ENCODE data around the gene FOXA1. TPM values are rescaled to one million over a fixed set of nuclear protein-coding genes. Genes with fewer than 3 reads are reported as not detected.

The FOXA1 gene
- total and polyA plus RNA-seq, 2 of the 8 experiments (the other 6 are each of a cell fraction or from before 2014, with no cell fraction given), result 0.08 to 0.20 TPM

GRCh38 chr14:37579274-37579673 is 15.8 kb downstream of the FOXA1 start:
- H4K8ac ChIP-seq (ENCODE audit: extremely low read depth, insufficient read depth, low read length), result no peak overlapping the region
- 66% methylated on average over 9 of the region's 9 CpGs; no CpG with 5 or more reads in 1 of the 2 experiments for WGBS, 2 experiments (ENCODE audit: extremely low coverage in 1 of 2, insufficient coverage in 1 of 2, insufficient read length in 1 of 2, insufficient replicate concordance in 2 of 2, low coverage in 1 of 2, low lambda C conversion rate in 2 of 2, missing lambda C conversion rate in 1 of 2)
- no peak overlapping the region for H2AK5ac ChIP-seq (ENCODE audit: low read depth, low read length)
- no peak overlapping the region for H2BK12ac ChIP-seq (ENCODE audit: low read depth, low read length)
- H2BK20ac ChIP-seq (ENCODE audit: low read length), result no peak overlapping the region
- no peak overlapping the region for H3K4me2 ChIP-seq (ENCODE audit: insufficient read depth in 1 of 2, low read depth in 2 of 2, low read length in 2 of 2)
- peak overlapping the region in 1 of 4 experiments; percentile 8; a peak in 1 of 7 replicates for H3K9ac ChIP-seq (replicated peaks in 1 of 4; ENCODE audit: extremely low read depth in 1 of 4, low read depth in 3 of 4, low read length in 3 of 4)
- no peak overlapping the region for H3K23ac ChIP-seq (ENCODE audit: insufficient read length)
- no peak overlapping the region for H3K56ac ChIP-seq (replicated peaks; ENCODE audit: insufficient read length, low read depth, low read length)
- H2AFZ ChIP-seq (ENCODE audit: low read length), result no peak overlapping the region
- H3K79me1 ChIP-seq (ENCODE audit: low read depth, low read length), result no peaks in the 10 kb centered on the region
- no peak overlapping the region for H2BK120ac ChIP-seq (replicated peaks; ENCODE audit: low read depth, low read length)
- H3K23me2 ChIP-seq (ENCODE audit: low read depth, low read length), result no peaks in the 10 kb centered on the region; the same call in 1 of the 2 replicates
- no peaks in the 10 kb centered on the region for H3K79me2 ChIP-seq (ENCODE audit: control insufficient read depth in 1 of 2, insufficient read depth in 2 of 2, low read length in 2 of 2)
- no peak overlapping the region for H4K91ac ChIP-seq (replicated peaks; ENCODE audit: insufficient read length, low read length)
- no peaks in the 10 kb centered on the region; a peak in 1 of 8 replicates for H3K36me3 ChIP-seq (ENCODE audit: control insufficient read depth in 2 of 4, insufficient read depth in 4 of 4, low read length in 3 of 4)
- no peak for DNase-seq (ENCODE audit: low read depth in 1 of 2, low spot score in 2 of 2)
- H3K18ac ChIP-seq (ENCODE audit: extremely low read depth, low read length), result no peak overlapping the region
- H3K27ac ChIP-seq (ENCODE audit: low read depth, low read length), result no peak overlapping the region
- H3K14ac ChIP-seq (ENCODE audit: insufficient read length), result no peak overlapping the region
- FAIRE-seq, result no peak
- H3K9me3 ChIP-seq (ENCODE audit: insufficient read depth in 2 of 2, low read depth in 1 of 2, low read length in 1 of 2), result no peaks in the 10 kb centered on the region
- CTCF ChIA-PET (ENCODE audit: partially characterized antibody), result interaction anchor here (0.6 to 1.3 kb wide), 2 partner anchors 12 to 239 kb away, joined by 4 to 5 read pairs; no protein-coding TSS in a partner anchor
- H4K5ac ChIP-seq (ENCODE audit: insufficient read length, low read depth, low read length), result no peak overlapping the region
- H3K4ac ChIP-seq (replicated peaks; ENCODE audit: insufficient read length, low read depth, low read length), result no peak overlapping the region
- peaks cover 19 to 54% (median 43%) of the 10 kb centered on the region in 4 experiments for H3K27me3 ChIP-seq (replicated peaks in 1 of 4; ENCODE audit: control insufficient read depth in 3 of 4, extremely low read depth in 1 of 4, insufficient read depth in 3 of 4, low read length in 3 of 4)
- peaks cover 0 to 8% (median 2%) of the 10 kb centered on the region in 4 experiments; a peak in 4 of 7 replicates for H3K4me1 ChIP-seq (replicated peaks in 1 of 4; ENCODE audit: control insufficient read depth in 3 of 4, insufficient read depth in 4 of 4, low read length in 3 of 4)
- H3K4me3 ChIP-seq (ENCODE audit: extremely low read depth in 1 of 4, insufficient read depth in 2 of 4, low read depth in 3 of 4, low read length in 4 of 4), result no peak overlapping the region
- H2BK5ac ChIP-seq (ENCODE audit: low read depth, low read length), result no peak overlapping the region
- POLR2A ChIA-PET (ENCODE audit: partially characterized antibody), result no interaction called here
- peaks cover 0 to 2% of the 10 kb centered on the region in 2 experiments for H4K20me1 ChIP-seq (replicated peaks in 1 of 2; ENCODE audit: control insufficient read depth in 1 of 2, insufficient read depth in 2 of 2, low read length in 2 of 2)
- no peak overlapping the region for H2BK15ac ChIP-seq (ENCODE audit: low read length)
- TF ChIP-seq TEAD4 (IDR thresholded peaks at IDR 0.05; ENCODE audit: low read depth, low read length), result no peak
- no peak for TF ChIP-seq TAF1 (IDR thresholded peaks at IDR 0.05; ENCODE audit: low read depth, low read length)
- TF ChIP-seq SP1 (IDR thresholded peaks at IDR 0.05; ENCODE audit: low read depth, low read length), result no peak
- TF ChIP-seq JUN (IDR thresholded peaks at IDR 0.05; ENCODE audit: low read depth, low read length), result no peak
- TF ChIP-seq, protein P1, sequence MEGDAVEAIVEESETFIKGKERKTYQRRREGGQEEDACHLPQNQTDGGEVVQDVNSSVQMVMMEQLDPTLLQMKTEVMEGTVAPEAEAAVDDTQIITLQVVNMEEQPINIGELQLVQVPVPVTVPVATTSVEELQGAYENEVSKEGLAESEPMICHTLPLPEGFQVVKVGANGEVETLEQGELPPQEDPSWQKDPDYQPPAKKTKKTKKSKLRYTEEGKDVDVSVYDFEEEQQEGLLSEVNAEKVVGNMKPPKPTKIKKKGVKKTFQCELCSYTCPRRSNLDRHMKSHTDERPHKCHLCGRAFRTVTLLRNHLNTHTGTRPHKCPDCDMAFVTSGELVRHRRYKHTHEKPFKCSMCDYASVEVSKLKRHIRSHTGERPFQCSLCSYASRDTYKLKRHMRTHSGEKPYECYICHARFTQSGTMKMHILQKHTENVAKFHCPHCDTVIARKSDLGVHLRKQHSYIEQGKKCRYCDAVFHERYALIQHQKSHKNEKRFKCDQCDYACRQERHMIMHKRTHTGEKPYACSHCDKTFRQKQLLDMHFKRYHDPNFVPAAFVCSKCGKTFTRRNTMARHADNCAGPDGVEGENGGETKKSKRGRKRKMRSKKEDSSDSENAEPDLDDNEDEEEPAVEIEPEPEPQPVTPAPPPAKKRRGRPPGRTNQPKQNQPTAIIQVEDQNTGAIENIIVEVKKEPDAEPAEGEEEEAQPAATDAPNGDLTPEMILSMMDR (IDR thresholded peaks at IDR 0.05; ENCODE audit: control extremely low read depth in 1 of 3, insufficient read depth in 1 of 3, low read depth in 1 of 3, low read length in 3 of 3), result no peak
- no peak for TF ChIP-seq SAP30 (IDR thresholded peaks at IDR 0.05; ENCODE audit: insufficient read depth, insufficient replicate concordance, low read length)
- TF ChIP-seq TAF7 (optimal IDR thresholded peaks at IDR 0.05; ENCODE audit: borderline replicate concordance, low read depth, low read length), result no peak
- TF ChIP-seq SIX5 (IDR thresholded peaks at IDR 0.05; ENCODE audit: low read depth, low read length), result no peak
- no peak for TF ChIP-seq SIN3A (conservative IDR thresholded peaks at IDR 0.05 in 1 of 2, IDR thresholded peaks at IDR 0.05 in 1 of 2; ENCODE audit: low read depth in 1 of 2, low read length in 2 of 2)
- TF ChIP-seq EP300 (IDR thresholded peaks at IDR 0.05; ENCODE audit: borderline replicate concordance in 1 of 2, low read depth in 2 of 2, low read length in 2 of 2), result no peak
- TF ChIP-seq RXRA (IDR thresholded peaks at IDR 0.05; ENCODE audit: insufficient read depth, low read depth, low read length), result no peak
